Endothelial cell of umbilical vein (primary cell): ENCODE results near the gene CGA. TPM values are rescaled to one million over a fixed set of nuclear protein-coding genes. Genes with fewer than 3 reads are reported as not detected.

Source experiments
- BruUV-seq: library from RNA; stranded (reverse); fragments of 400-500 nt; replicated peaks from 2 replicates; lab custom pipeline; 2021; lab: Mats Ljungman, UMichigan
- CTCF ChIA-PET: fragments of 300-600, 350-600 bp; sonication (Branson Sonifier 250); formaldehyde crosslinking; loops from one replicate; lab custom pipeline; 2021; ENCODE audit warnings: antibody characterized with exemption, inconsistent platforms; lab: Charles Lee
- POLR2A ChIA-PET: fragments of 300-600, 350-600 bp; sonication (Branson Sonifier 250); formaldehyde crosslinking; loops from one replicate; lab custom pipeline; 2021; ENCODE audit warnings: antibody characterized with exemption, inconsistent platforms; lab: Charles Lee
- DNase-seq: peaks from one replicate; pipeline ENCODE4 v3.0.0-alpha.2; 2011; ENCODE audit warnings: low read depth, low spot score
- FAIRE-seq: peaks from 2 replicates; lab custom pipeline; 2011; peaks lifted over from hg19 to GRCh38; lab: Jason Lieb, UNC
- H2AFZ ChIP-seq: 2 replicates; pipeline ENCODE4 v1.6.0; 2012; ENCODE audit warnings: low read depth, low read length, control low read depth, inconsistent platforms
- H3K27ac ChIP-seq: 2 replicates; pipeline ENCODE4 v1.5.1; 2011; ENCODE audit warnings: low read depth, mild to moderate bottlenecking, control low read depth, low read length, moderate library complexity; ENCODE audit not compliant: insufficient read depth
- H3K27me3 ChIP-seq, 2 experiments: 2 replicates each; pipeline versions ENCODE4 v1.6.0 to v1.6.1; 2011; ENCODE audit warnings: low read length in 2 of 2, mixed read lengths in 1 of 2; ENCODE audit not compliant: control insufficient read depth in 2 of 2, insufficient read depth in 2 of 2
- H3K36me3 ChIP-seq, 2 experiments: 2 replicates in 1 of 2; 3 replicates in 1 of 2; pipeline ENCODE4 v1.5.1; 2011; ENCODE audit warnings: low read length in 2 of 2, mild to moderate bottlenecking in 1 of 2, moderate library complexity in 1 of 2; ENCODE audit not compliant: control insufficient read depth in 2 of 2, insufficient read depth in 2 of 2; ENCODE audit errors: extremely low read depth in 1 of 2
- H3K4me1 ChIP-seq: 3 replicates; pipeline ENCODE4 v1.5.1; 2011; ENCODE audit warnings: mild to moderate bottlenecking, low read length; ENCODE audit not compliant: control insufficient read depth, insufficient read depth; ENCODE audit errors: extremely low read depth
- H3K4me2 ChIP-seq: 2 replicates; pipeline ENCODE4 v1.6.1; 2011; ENCODE audit warnings: low read length, control low read depth, mixed read lengths; ENCODE audit not compliant: insufficient read depth
- H3K4me3 ChIP-seq, 3 experiments: fragments of 200-600 bp in 1 of 3; sonication (generic), shearing (Covaris generic) in 1 of 3; replicated peaks in 1 of 3; 2 replicates each; pipeline ENCODE4 v1.5.1; 2011 to 2016; ENCODE audit warnings: control low read depth in 3 of 3, low read length in 3 of 3, mild to moderate bottlenecking in 2 of 3, inconsistent platforms in 1 of 3, low read depth in 1 of 3, moderate library complexity in 1 of 3; ENCODE audit not compliant: insufficient read depth in 1 of 3
- H3K79me2 ChIP-seq: 2 replicates; pipeline ENCODE4 v1.6.0; 2012; ENCODE audit warnings: low read length, inconsistent platforms; ENCODE audit not compliant: control insufficient read depth, insufficient read depth
- H3K9ac ChIP-seq: replicated peaks from 2 replicates; pipeline ENCODE3; 2011; ENCODE audit warnings: low read length, control low read depth; ENCODE audit not compliant: insufficient read depth; ENCODE audit errors: extremely low read depth
- H3K9me1 ChIP-seq: replicated peaks from 3 replicates; pipeline ENCODE4 v1.6.0; 2011; ENCODE audit warnings: mild to moderate bottlenecking, low read length; ENCODE audit not compliant: control insufficient read depth, insufficient read depth; ENCODE audit errors: extremely low read depth
- H3K9me3 ChIP-seq: replicated peaks from 2 replicates; pipeline ENCODE4 v1.5.1; 2012; ENCODE audit warnings: low read length, inconsistent platforms; ENCODE audit not compliant: control insufficient read depth, insufficient read depth
- H4K20me1 ChIP-seq: replicated peaks from 2 replicates; pipeline ENCODE3; 2011; ENCODE audit warnings: mild to moderate bottlenecking, low read length; ENCODE audit not compliant: control insufficient read depth, insufficient read depth; ENCODE audit errors: extremely low read depth
- EZH2 ChIP-seq: IDR thresholded peaks from 2 replicates; pipeline ENCODE4 v1.6.1; 2012; ENCODE audit warnings: borderline replicate concordance, low read depth, mild to moderate bottlenecking, moderate library complexity, low read length, inconsistent platforms; ENCODE audit not compliant: severe bottlenecking
- FOS ChIP-seq: IDR thresholded peaks from 2 replicates; pipeline ENCODE4 v1.6.1; 2011; ENCODE audit warnings: mild to moderate bottlenecking, low read length, moderate library complexity, borderline replicate concordance; ENCODE audit not compliant: insufficient read depth
- GATA2 ChIP-seq: IDR thresholded peaks from 2 replicates; pipeline ENCODE4 v1.7.0; 2011; ENCODE audit warnings: low read depth, mild to moderate bottlenecking, moderate library complexity, mixed read lengths, low read length; ENCODE audit not compliant: insufficient read length, insufficient read depth
- MYC ChIP-seq: IDR thresholded peaks from one replicate; pipeline ENCODE4 v1.6.1; 2011; ENCODE audit warnings: mild to moderate bottlenecking, low read depth, low read length
- POLR2A ChIP-seq: IDR thresholded peaks from 2 replicates; pipeline ENCODE4 v1.6.1; 2012; ENCODE audit warnings: low read depth, mild to moderate bottlenecking, control low read depth, low read length
- POLR2AphosphoS5 ChIP-seq: IDR thresholded peaks from 2 replicates; pipeline ENCODE4 v1.6.1; 2012; ENCODE audit warnings: low read depth, mild to moderate bottlenecking, control low read depth, low read length, moderate library complexity; ENCODE audit not compliant: insufficient read depth
- dilution Hi-C: fragments of 300-500 bp; cut with MboI; formaldehyde crosslinking; loops from one replicate; pipeline ENCODE4 v1.15.0; 2019; ENCODE audit warnings: low sequenced_read_pairs; ENCODE audit not compliant: extremely low pct_ligation_motif_present
- intact Hi-C: fragments of 100-400 bp; cut with micrococcal nuclease; formaldehyde crosslinking; loops from one replicate; pipeline ENCODE4 v1.10.0; 2022
- polyA plus RNA-seq, 4 experiments: library from polyadenylated mRNA; depleted of rRNA in 3 of 4; stranded (reverse) in 3 of 4; unstranded in 1 of 4; fragments of >200 nt; gene quantifications; 2 replicates each; pipeline versions ENCODE4 v1.2.1 to v1.2.3, GENCODE V29; 2011 to 2012; ENCODE audit warnings: missing spikeins in 1 of 4
- total RNA-seq: library from RNA; stranded (reverse); gene quantifications from 2 replicates; pipeline ENCODE4 v1.2.3, GENCODE V29; 2021
- TF ChIP-seq, protein P1 (sequence below), 2 donors: IDR thresholded peaks; 1 replicate in 1 of 2; 2 replicates in 1 of 2; pipeline ENCODE4 v1.5.1; 2011; ENCODE audit warnings: low read length in 2 of 2, mild to moderate bottlenecking in 2 of 2, moderate library complexity in 2 of 2, control low read depth in 1 of 2, inconsistent platforms in 1 of 2, low read depth in 1 of 2; ENCODE audit not compliant: insufficient read depth in 1 of 2; ENCODE audit errors: extremely low read depth in 1 of 2
- TF ChIP-seq, protein P2 (sequence below): IDR thresholded peaks from 2 replicates; pipeline ENCODE4 v1.6.1; 2011; ENCODE audit not compliant: insufficient read depth, insufficient read length

The CGA gene
- total and polyA plus RNA-seq, 2 donors (not counting 3 experiments of a cell fraction or from before 2014, with no cell fraction given), result 0.10 TPM; not detected in 1

DNA sequence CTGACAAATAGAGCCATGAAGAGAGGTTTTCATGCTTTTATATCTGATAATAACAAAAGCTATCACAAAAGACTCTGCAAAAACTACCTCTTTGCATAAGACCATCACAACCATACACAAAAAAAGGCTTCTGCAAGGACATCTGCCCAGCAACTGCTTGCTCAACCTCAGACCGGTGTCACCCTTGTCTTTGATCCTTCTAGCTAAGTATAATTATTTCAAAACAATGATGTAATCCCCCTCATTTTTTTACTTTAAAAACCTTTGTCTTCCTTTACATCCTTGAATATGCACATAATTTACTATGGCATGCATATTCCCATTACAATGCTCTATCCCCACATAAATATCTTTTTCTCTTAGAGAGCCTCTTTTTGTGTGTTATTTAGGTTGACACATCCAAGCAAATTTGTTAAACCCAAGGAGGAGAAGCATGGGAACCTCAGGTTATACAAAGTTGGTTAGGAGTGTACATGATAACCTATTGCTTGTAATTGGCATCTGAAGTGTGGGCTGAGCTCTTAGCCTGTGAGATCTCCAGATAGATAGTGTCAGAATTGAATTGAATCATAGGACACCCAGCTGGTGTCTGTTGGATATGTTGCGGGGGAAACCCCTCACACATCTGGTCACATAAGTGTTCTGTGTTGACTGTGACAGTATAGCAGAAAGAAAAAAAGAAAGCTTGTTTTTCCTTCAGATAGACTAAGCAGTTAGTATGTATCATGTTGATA is 20.7 kb upstream of the CGA start:
- TF ChIP-seq MYC (no peak), FOS (no peak), EZH2 (no peak), POLR2AphosphoS5 (no peak), GATA2 (no peak), POLR2A (no peak)
- TF ChIP-seq, protein P1, sequence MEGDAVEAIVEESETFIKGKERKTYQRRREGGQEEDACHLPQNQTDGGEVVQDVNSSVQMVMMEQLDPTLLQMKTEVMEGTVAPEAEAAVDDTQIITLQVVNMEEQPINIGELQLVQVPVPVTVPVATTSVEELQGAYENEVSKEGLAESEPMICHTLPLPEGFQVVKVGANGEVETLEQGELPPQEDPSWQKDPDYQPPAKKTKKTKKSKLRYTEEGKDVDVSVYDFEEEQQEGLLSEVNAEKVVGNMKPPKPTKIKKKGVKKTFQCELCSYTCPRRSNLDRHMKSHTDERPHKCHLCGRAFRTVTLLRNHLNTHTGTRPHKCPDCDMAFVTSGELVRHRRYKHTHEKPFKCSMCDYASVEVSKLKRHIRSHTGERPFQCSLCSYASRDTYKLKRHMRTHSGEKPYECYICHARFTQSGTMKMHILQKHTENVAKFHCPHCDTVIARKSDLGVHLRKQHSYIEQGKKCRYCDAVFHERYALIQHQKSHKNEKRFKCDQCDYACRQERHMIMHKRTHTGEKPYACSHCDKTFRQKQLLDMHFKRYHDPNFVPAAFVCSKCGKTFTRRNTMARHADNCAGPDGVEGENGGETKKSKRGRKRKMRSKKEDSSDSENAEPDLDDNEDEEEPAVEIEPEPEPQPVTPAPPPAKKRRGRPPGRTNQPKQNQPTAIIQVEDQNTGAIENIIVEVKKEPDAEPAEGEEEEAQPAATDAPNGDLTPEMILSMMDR (IDR thresholded peaks at IDR 0.05; ENCODE audit: extremely low read depth in 1 of 2, insufficient read depth in 1 of 2, low read depth in 1 of 2, low read length in 2 of 2), result no peak
- TF ChIP-seq, protein P2, sequence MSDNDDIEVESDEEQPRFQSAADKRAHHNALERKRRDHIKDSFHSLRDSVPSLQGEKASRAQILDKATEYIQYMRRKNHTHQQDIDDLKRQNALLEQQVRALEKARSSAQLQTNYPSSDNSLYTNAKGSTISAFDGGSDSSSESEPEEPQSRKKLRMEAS, result no peak
- H3K9me1 ChIP-seq, result no peaks in the 10 kb centered on the region
- H3K9me3 ChIP-seq, result no peaks in the 10 kb centered on the region
- FAIRE-seq (no peak), DNase-seq (no peak)
- no peaks in the 10 kb centered on the region for H3K79me2 ChIP-seq
- no peak overlapping the region for H3K4me3 ChIP-seq
- no peak overlapping the region for H2AFZ ChIP-seq
- intact Hi-C loops (no loop called here), dilution Hi-C loops (no loop called here)
- no peaks in the 10 kb centered on the region for H3K36me3 ChIP-seq
- H3K9ac ChIP-seq, result no peak overlapping the region
- no peak overlapping the region for H3K27ac ChIP-seq
- ChIA-PET POLR2A (no interaction called here), CTCF (interaction anchor here (1.0 to 1.6 kb wide), 3 partner anchors 13 to 37 kb away, joined by 3 to 9 read pairs (median 3); no protein-coding TSS in a partner anchor)
- peaks cover 0 to 2% of the 10 kb centered on the region in 2 experiments for H3K27me3 ChIP-seq
- no peaks in the 10 kb centered on the region for H3K4me1 ChIP-seq
- no peaks in the 10 kb centered on the region for H4K20me1 ChIP-seq
- no TSS peak for BruUV-seq
- H3K4me2 ChIP-seq, result no peak overlapping the region
